CD4-positive, alpha-beta T cell treated with Interferon gamma for 1 hour (primary cell): ENCODE results near the gene MOB3A.
A peak's percentile ranks its signal among the peaks of the same experiment; 100 is the strongest.

ENCODE experiments used
- DNase-seq: peaks from one replicate; pipeline ENCODE4 v3.0.0-alpha.2; 2020

The MOB3A gene

GRCh38 chr19:2057484-2058469, 38.3 kb downstream of the MOB3A start:
- DNase-seq, result no peak

GRCh38 chr19:2056837-2057192, 39.3 kb downstream of the MOB3A start:
- no peak for DNase-seq

- no peak for DNase-seq
Measured at GRCh38 chr19:2055931-2056836, 39.9 kb downstream of the MOB3A start.

- DNase-seq, result no peak
Measured at GRCh38 chr19:2054763-2055162, 41.4 kb downstream of the MOB3A start.

GRCh38 chr19:2053601-2054389, 42.3 kb downstream of the MOB3A start:
- DNase-seq, result no peak

- DNase-seq, result peak; percentile 82
Measured at GRCh38 chr19:2051773-2052704, 44.1 kb downstream of the MOB3A start.

GRCh38 chr19:2050991-2051772, 44.9 kb downstream of the MOB3A start, which contains the start of gene MKNK2:
TSS of gene MKNK2 (minus strand) at chr19:2051244. CDS start at chr19:2050851, 393 bp downstream.
- peak; percentile 87 for DNase-seq

GRCh38 chr19:2050349-2050990, 45.7 kb downstream of the MOB3A start:
- DNase-seq, result no peak

- DNase-seq, result peak; percentile 87
Measured at GRCh38 chr19:2049741-2050348, 46.3 kb downstream of the MOB3A start.

- no peak for DNase-seq
Measured at GRCh38 chr19:2048959-2049740, 47.0 kb downstream of the MOB3A start.

- DNase-seq, result no peak
Measured at GRCh38 chr19:2048104-2048958, 47.8 kb downstream of the MOB3A start.

- DNase-seq, result no peak
Measured at GRCh38 chr19:2047449-2048103, 48.5 kb downstream of the MOB3A start.

GRCh38 chr19:2047076-2047448, 49.1 kb downstream of the MOB3A start:
- DNase-seq, result no peak

GRCh38 chr19:2046046-2046907, 49.8 kb downstream of the MOB3A start:
- DNase-seq, result no peak

- DNase-seq, result no peak
Measured at GRCh38 chr19:2045501-2046045, 50.6 kb downstream of the MOB3A start.
